GM12892 (cell line): Measurements from ENCODE around the gene LRRIQ1.

ENCODE experiments used
- POLR2A ChIP-seq: IDR thresholded peaks from 2 replicates; pipeline ENCODE4 v1.6.1; 2011; ENCODE audit warnings: low read depth, low read length, control low read depth
- TAF1 ChIP-seq: IDR thresholded peaks from 2 replicates; pipeline ENCODE4 v1.6.1; 2011; ENCODE audit warnings: low read depth, mild to moderate bottlenecking, control low read depth, low read length, borderline replicate concordance

DNA sequence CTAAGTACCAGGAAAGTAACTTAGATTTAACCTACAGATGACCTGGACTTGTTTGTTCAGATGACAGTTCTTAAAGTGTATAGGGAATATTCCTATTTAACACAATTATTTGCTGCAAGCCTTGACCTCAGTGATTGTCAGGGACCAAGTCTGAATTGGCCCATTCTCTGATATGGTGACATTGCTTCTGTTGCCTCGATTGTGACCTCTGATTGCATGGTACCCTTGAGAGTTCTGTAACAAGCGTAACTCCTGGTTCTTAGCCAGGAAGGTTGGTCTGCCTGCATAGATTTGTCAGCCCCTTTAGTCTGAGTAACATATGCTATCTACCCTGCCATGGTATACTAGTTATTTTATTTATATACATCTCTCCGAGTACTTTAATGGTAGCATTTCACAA is 150.1 kb downstream of the LRRIQ1 start:
- TF ChIP-seq TAF1 (no peak), POLR2A (no peak)
